Esophagus squamous epithelium (tissue), 4 donors: ENCODE results near the gene INPP5D.

Experiments
- CTCF ChIP-seq, 6 experiments: fragments of 450-650 bp in 4 of 6; fragments of 200-600 bp in 2 of 6; sonication (generic) in 2 of 6; IDR thresholded peaks; one replicate each; pipeline ENCODE4 v1.5.1; 2016 to 2019; ENCODE audit warnings: antibody characterized with exemption in 6 of 6, mild to moderate bottlenecking in 4 of 6, moderate library complexity in 4 of 6
- POLR2A ChIP-seq, 4 donors: fragments of 450-650 bp; IDR thresholded peaks; one replicate each; pipeline ENCODE4 v1.6.1; 2017; ENCODE audit warnings: antibody characterized with exemption in 4 of 4, mild to moderate bottlenecking in 4 of 4, moderate library complexity in 3 of 4

GRCh38 chr2:233079953-233080835 lies 20.1 kb downstream of the INPP5D start:
- TF ChIP-seq POLR2A (IDR thresholded peaks at IDR 0.05) = no peak
- no peak for TF ChIP-seq CTCF (IDR thresholded peaks at IDR 0.05)
